NB4 (cell line): Measurements from ENCODE around the gene FIS1.
"Not testable (repeated sequence)": the region's sequence is repeated elsewhere in the genome, so short reads cannot be mapped to it uniquely, and the experiment has no call there.

Experiments
- POLR2A ChIP-seq: IDR thresholded peaks from 2 replicates; pipeline ENCODE4 v1.6.1; 2011; ENCODE audit warnings: mild to moderate bottlenecking; ENCODE audit not compliant: insufficient read length; ENCODE audit errors: extremely low read depth
- TF ChIP-seq, protein P1 (sequence below): IDR thresholded peaks from 2 replicates; pipeline ENCODE4 v1.6.1; 2011; ENCODE audit warnings: low read depth, low read length
- TF ChIP-seq, protein P2 (sequence below): IDR thresholded peaks from one replicate; pipeline ENCODE4 v1.5.1; 2012; ENCODE audit warnings: low read depth, low read length

DNA sequence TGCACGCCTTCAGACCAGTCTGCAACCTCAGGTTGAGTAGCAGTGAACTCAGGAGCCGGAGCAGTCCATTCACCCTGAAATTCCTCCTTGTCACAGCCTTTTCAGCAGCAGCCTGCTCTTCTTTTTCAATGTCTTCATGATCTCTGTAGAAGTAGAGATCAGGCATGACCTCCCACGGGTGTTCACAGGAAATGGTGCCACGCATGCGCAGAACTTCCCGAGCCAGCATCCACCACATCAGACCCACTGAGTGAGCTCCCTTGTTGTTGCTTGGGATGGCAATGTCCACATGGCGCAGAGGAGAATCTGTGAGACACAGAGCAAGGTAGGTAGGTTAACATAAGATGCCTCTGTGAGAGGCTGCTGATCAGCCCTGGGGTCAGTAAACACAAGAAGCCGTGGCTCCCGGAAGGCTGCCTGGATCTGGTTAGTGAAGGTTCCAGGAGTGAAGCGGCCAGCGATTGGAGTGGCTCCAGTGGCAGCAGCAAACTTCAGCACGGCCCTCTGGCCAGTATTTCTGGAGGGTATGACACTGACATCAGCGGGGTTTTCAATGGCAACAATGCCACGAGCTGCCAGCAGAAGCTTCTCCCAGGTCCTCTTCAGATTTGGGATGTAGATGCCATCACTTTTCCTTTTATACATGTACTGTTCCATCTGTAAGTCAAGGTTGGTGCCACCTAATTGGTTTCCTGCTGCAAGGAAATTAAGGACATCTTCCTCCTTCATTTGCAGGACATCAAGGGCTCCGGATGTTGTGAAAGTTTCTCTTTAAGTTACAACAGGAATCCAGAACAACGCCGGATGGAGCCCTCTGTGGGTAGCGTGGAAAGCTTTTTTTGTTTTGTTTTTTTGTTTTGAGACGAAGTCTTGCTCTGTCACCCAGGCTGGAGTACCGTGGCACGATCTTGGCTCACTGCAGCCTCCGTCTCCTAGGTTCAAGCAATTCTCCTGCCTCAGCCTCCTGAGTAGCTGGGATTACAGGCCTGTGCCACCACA, 40.8 kb downstream of the FIS1 start:
- TF ChIP-seq POLR2A: not testable (repeated sequence)
- TF ChIP-seq, protein P1, sequence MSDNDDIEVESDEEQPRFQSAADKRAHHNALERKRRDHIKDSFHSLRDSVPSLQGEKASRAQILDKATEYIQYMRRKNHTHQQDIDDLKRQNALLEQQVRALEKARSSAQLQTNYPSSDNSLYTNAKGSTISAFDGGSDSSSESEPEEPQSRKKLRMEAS: not testable (repeated sequence)
- TF ChIP-seq, protein P2, sequence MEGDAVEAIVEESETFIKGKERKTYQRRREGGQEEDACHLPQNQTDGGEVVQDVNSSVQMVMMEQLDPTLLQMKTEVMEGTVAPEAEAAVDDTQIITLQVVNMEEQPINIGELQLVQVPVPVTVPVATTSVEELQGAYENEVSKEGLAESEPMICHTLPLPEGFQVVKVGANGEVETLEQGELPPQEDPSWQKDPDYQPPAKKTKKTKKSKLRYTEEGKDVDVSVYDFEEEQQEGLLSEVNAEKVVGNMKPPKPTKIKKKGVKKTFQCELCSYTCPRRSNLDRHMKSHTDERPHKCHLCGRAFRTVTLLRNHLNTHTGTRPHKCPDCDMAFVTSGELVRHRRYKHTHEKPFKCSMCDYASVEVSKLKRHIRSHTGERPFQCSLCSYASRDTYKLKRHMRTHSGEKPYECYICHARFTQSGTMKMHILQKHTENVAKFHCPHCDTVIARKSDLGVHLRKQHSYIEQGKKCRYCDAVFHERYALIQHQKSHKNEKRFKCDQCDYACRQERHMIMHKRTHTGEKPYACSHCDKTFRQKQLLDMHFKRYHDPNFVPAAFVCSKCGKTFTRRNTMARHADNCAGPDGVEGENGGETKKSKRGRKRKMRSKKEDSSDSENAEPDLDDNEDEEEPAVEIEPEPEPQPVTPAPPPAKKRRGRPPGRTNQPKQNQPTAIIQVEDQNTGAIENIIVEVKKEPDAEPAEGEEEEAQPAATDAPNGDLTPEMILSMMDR: not testable (repeated sequence)
